DMS 273 treated with DMSO at 0.1 percent for 48 hours (cell line): ENCODE results near the gene UNC119B.
"Not testable (repeated sequence)": the region's sequence is repeated elsewhere in the genome, so short reads cannot be mapped to it uniquely, and the experiment has no call there.

Experiments used
- DNase-seq: peaks from one replicate; lab custom pipeline; 2025; lab: John Stamatoyannopoulos, UW

Gene UNC119B

GRCh38 chr12:120719496-120720233 is 9.4 kb downstream of the UNC119B start:
- no peak for DNase-seq

- no peak for DNase-seq
These were observed 10.2 kb downstream of the UNC119B start for GRCh38 chr12:120720234-120720986.

- DNase-seq, result no peak
These were observed 10.9 kb downstream of the UNC119B start for GRCh38 chr12:120720987-120721801.

GRCh38 chr12:120721866-120722265 is 11.6 kb downstream of the UNC119B start:
- no peak for DNase-seq

- no peak for DNase-seq
These were observed 12.5 kb downstream of the UNC119B start for GRCh38 chr12:120722784-120723183.

GRCh38 chr12:120724720-120725119 is 14.5 kb downstream of the UNC119B start:
- no peak for DNase-seq

GRCh38 chr12:120725151-120725658 is 14.9 kb downstream of the UNC119B start:
- no peak for DNase-seq

- DNase-seq, result no peak
These were observed 15.6 kb downstream of the UNC119B start, which contains the start of gene ACADS for GRCh38 chr12:120725659-120726509. Gene ACADS (plus strand): TSS chr12:120725826. CDS start chr12:120725886, 60 bp downstream.

GRCh38 chr12:120726510-120726793 is 16.2 kb downstream of the UNC119B start:
- no peak for DNase-seq

- no peak for DNase-seq
These were observed 16.7 kb downstream of the UNC119B start for GRCh38 chr12:120726961-120727360.

GRCh38 chr12:120732198-120732597 is 21.9 kb downstream of the UNC119B start:
- not testable (repeated sequence) for DNase-seq

GRCh38 chr12:120733574-120733973 is 23.3 kb downstream of the UNC119B start:
- DNase-seq, result no peak

GRCh38 chr12:120734210-120734609 is 24.0 kb downstream of the UNC119B start:
- DNase-seq, result no peak

- no peak for DNase-seq
These were observed 24.9 kb downstream of the UNC119B start for GRCh38 chr12:120735181-120735580.

GRCh38 chr12:120736404-120737331 is 26.4 kb downstream of the UNC119B start:
- no peak for DNase-seq

- DNase-seq, result no peak
These were observed 27.4 kb downstream of the UNC119B start for GRCh38 chr12:120737557-120738251.

- no peak for DNase-seq
These were observed 28.2 kb downstream of the UNC119B start for GRCh38 chr12:120738252-120739030.

- DNase-seq, result no peak
These were observed 28.9 kb downstream of the UNC119B start for GRCh38 chr12:120739031-120739762.
